HCT116 (cell line): ENCODE measurements around the gene MXRA8. TPM values are rescaled to one million over a fixed set of nuclear protein-coding genes. Genes with fewer than 3 reads are reported as not detected.

Experiments used
- ATAC-seq: fragments of 200-7000 bp; cut with Tn5 transposase; 2 replicates; pipeline ENCODE4 v1.9.1; 2020; ENCODE audit warnings: mild to moderate bottlenecking, moderate library complexity
- BruUV-seq: library from RNA; stranded (reverse); fragments of 400-500 nt; replicated peaks from 2 replicates; lab custom pipeline; 2021; lab: Mats Ljungman, UMichigan
- CTCF ChIA-PET: fragments of 300-600 bp; sonication (Branson Sonifier 250); formaldehyde crosslinking; loops from one replicate; lab custom pipeline; 2021; ENCODE audit warnings: antibody characterized with exemption; lab: Charles Lee
- POLR2A ChIA-PET: fragments of 300-600, 350-600 bp; sonication (Branson Sonifier 250); formaldehyde crosslinking; loops from one replicate; lab custom pipeline; 2021; ENCODE audit warnings: antibody characterized with exemption; lab: Charles Lee
- RAD21 ChIA-PET, 2 experiments: fragments of 300-600 bp; sonication (Branson Sonifier 250); formaldehyde crosslinking; loops; one replicate each; lab custom pipeline; 2023; ENCODE audit warnings: low total read pairs in 2 of 2; ENCODE audit not compliant: uncharacterized antibody in 2 of 2, unreplicated experiment in 2 of 2, low non-redundant PET in 1 of 2; lab: Charles Lee
- DNase-seq: peaks from one replicate; pipeline ENCODE4 v3.0.0-alpha.2; 2010; ENCODE audit warnings: low read depth, low spot score
- H2AFZ ChIP-seq: fragments of 200-600 bp; shearing (Covaris generic), sonication (generic); 2 replicates; pipeline ENCODE4 v1.6.1; 2017; ENCODE audit warnings: low read depth, mixed run types, mixed read lengths, antibody characterized with exemption, low read length; ENCODE audit not compliant: poor library complexity, severe bottlenecking
- H3K27ac ChIP-seq: 2 replicates; pipeline ENCODE4 v1.5.1; 2012; ENCODE audit warnings: low read depth, low read length
- H3K27me3 ChIP-seq: fragments of 200-600 bp; sonication (generic); 2 replicates; pipeline ENCODE4 v1.6.1; 2016; ENCODE audit warnings: mixed run types, low read length, mixed read lengths; ENCODE audit not compliant: insufficient read depth
- H3K36me3 ChIP-seq, 2 experiments: fragments of 200-500 bp in 1 of 2; fragments of 200-600 bp in 1 of 2; sonication (Bioruptor generic) in 1 of 2; sonication (generic) in 1 of 2; 2 replicates each; pipeline versions ENCODE4 v1.5.1 to v1.6.1; 2014 to 2016; ENCODE audit warnings: low read length in 2 of 2, inconsistent platforms in 1 of 2, mixed read lengths in 1 of 2, mixed run types in 1 of 2; ENCODE audit not compliant: insufficient read depth in 2 of 2, control insufficient read depth in 1 of 2
- H3K4me1 ChIP-seq, 2 experiments: fragments of 200-600 bp in 1 of 2; sonication (generic) in 1 of 2; 2 replicates each; pipeline versions ENCODE4 v1.5.1 to v1.6.1; 2012 to 2017; ENCODE audit warnings: low read length in 2 of 2, inconsistent platforms in 1 of 2, mild to moderate bottlenecking in 1 of 2, mixed read lengths in 1 of 2, mixed run types in 1 of 2, moderate library complexity in 1 of 2; ENCODE audit not compliant: insufficient read depth in 2 of 2, control insufficient read depth in 1 of 2
- H3K4me2 ChIP-seq: fragments of 200-600 bp; sonication (generic); 2 replicates; pipeline ENCODE4 v1.6.1; 2017; ENCODE audit warnings: mixed run types, low read length, mixed read lengths
- H3K4me3 ChIP-seq, 2 experiments: fragments of 200-600 bp in 1 of 2; sonication (generic) in 1 of 2; replicated peaks in 1 of 2; 2 replicates each; pipeline ENCODE4 v1.5.1; 2011 to 2016; ENCODE audit warnings: low read length in 2 of 2, control low read depth in 1 of 2, low read depth in 1 of 2, mild to moderate bottlenecking in 1 of 2, mixed read lengths in 1 of 2, mixed run types in 1 of 2
- H3K79me2 ChIP-seq: fragments of 200-600 bp; sonication (generic); 2 replicates; pipeline ENCODE4 v1.6.1; 2017; ENCODE audit warnings: mild to moderate bottlenecking, mixed run types, low read length, moderate library complexity, mixed read lengths; ENCODE audit not compliant: insufficient read depth
- H3K9ac ChIP-seq: fragments of 200-600 bp; sonication (generic); 2 replicates; pipeline ENCODE4 v1.6.1; 2016; ENCODE audit warnings: low read length, mixed read lengths
- H3K9me2 ChIP-seq: fragments of 200-600 bp; sonication (generic), shearing (Covaris generic); 2 replicates; pipeline ENCODE4 v1.6.1; 2017; ENCODE audit warnings: mixed run types, mild to moderate bottlenecking, moderate library complexity; ENCODE audit not compliant: insufficient read depth
- H3K9me3 ChIP-seq, 2 experiments: fragments of 200-500 bp in 1 of 2; fragments of 200-600 bp in 1 of 2; sonication (Bioruptor generic) in 1 of 2; sonication (generic) in 1 of 2; 2 replicates each; pipeline ENCODE4 v1.6.1; 2014 to 2017; ENCODE audit warnings: low read length in 2 of 2, mixed read lengths in 2 of 2, inconsistent platforms in 1 of 2, low read depth in 1 of 2, mild to moderate bottlenecking in 1 of 2, mixed run types in 1 of 2, moderate library complexity in 1 of 2; ENCODE audit not compliant: control insufficient read depth in 1 of 2, insufficient read depth in 1 of 2
- H4K20me1 ChIP-seq: fragments of 200-600 bp; sonication (generic), shearing (Covaris generic); 2 replicates; pipeline ENCODE4 v1.6.1; 2017; ENCODE audit warnings: mixed run types, mild to moderate bottlenecking, moderate library complexity; ENCODE audit not compliant: insufficient read depth
- ATF3 ChIP-seq: IDR thresholded peaks from 2 replicates; pipeline ENCODE4 v1.6.1; 2012
- CBX3 ChIP-seq: IDR thresholded peaks from 2 replicates; pipeline ENCODE4 v1.6.1; 2012; ENCODE audit warnings: low read depth
- CEBPB ChIP-seq: IDR thresholded peaks from 2 replicates; pipeline ENCODE4 v1.6.1; 2012; ENCODE audit warnings: low read depth
- CTCF ChIP-seq, 3 experiments: fragments of 200-600 bp in 1 of 3; sonication (generic) in 1 of 3; IDR thresholded peaks in 2 of 3; conservative IDR thresholded peaks in 1 of 3; 2 replicates each; pipeline ENCODE4 v1.5.1; 2012 to 2017; ENCODE audit warnings: low read depth in 2 of 3, low read length in 2 of 3, antibody characterized with exemption in 1 of 3, borderline replicate concordance in 1 of 3, control low read depth in 1 of 3, mild to moderate bottlenecking in 1 of 3, mixed read lengths in 1 of 3, mixed run types in 1 of 3, moderate library complexity in 1 of 3; ENCODE audit not compliant: insufficient read depth in 1 of 3
- EGR1 ChIP-seq: IDR thresholded peaks from 2 replicates; pipeline ENCODE4 v1.6.1; 2012; ENCODE audit warnings: low read depth
- ELF1 ChIP-seq: IDR thresholded peaks from 2 replicates; pipeline ENCODE4 v1.6.1; 2012; ENCODE audit warnings: low read depth, borderline replicate concordance
- FOSL1 ChIP-seq: IDR thresholded peaks from 2 replicates; pipeline ENCODE4 v1.6.1; 2012; ENCODE audit warnings: low read depth
- JUND ChIP-seq: IDR thresholded peaks from 2 replicates; pipeline ENCODE4 v1.6.1; 2012
- MAX ChIP-seq: IDR thresholded peaks from 2 replicates; pipeline ENCODE4 v1.6.1; 2012
- POLR2A ChIP-seq: IDR thresholded peaks from 2 replicates; pipeline ENCODE4 v1.7.0; 2011; ENCODE audit warnings: borderline replicate concordance; ENCODE audit not compliant: insufficient read depth, insufficient read length; ENCODE audit errors: extremely low read depth
- RAD21 ChIP-seq: IDR thresholded peaks from 2 replicates; pipeline ENCODE4 v1.6.1; 2012; ENCODE audit warnings: low read depth, mild to moderate bottlenecking
- REST ChIP-seq: IDR thresholded peaks from 2 replicates; pipeline ENCODE4 v1.6.1; 2012; ENCODE audit warnings: low read depth
- SIN3A ChIP-seq: IDR thresholded peaks from 2 replicates; pipeline ENCODE4 v1.6.1; 2012; ENCODE audit warnings: low read depth
- SRF ChIP-seq: IDR thresholded peaks from 2 replicates; pipeline ENCODE4 v1.6.1; 2012; ENCODE audit warnings: low read depth
- YY1 ChIP-seq: IDR thresholded peaks from 2 replicates; pipeline ENCODE4 v1.6.1; 2011; ENCODE audit warnings: low read length, low read depth, moderate library complexity, mild to moderate bottlenecking; ENCODE audit not compliant: insufficient replicate concordance; ENCODE audit errors: extremely low read depth
- ZFX ChIP-seq: fragments of 450-650 bp; IDR thresholded peaks from 2 replicates; pipeline ENCODE4 v1.6.1; 2017
- intact Hi-C: fragments of 100-400 bp; cut with micrococcal nuclease; formaldehyde crosslinking; loops from 2 replicates; pipeline ENCODE4 v1.10.0; 2022
- total RNA-seq: library from RNA; stranded (reverse); gene quantifications from one replicate; pipeline ENCODE4 v1.2.1, GENCODE V29; 2021; ENCODE audit not compliant: unreplicated experiment

MXRA8 gene
- total RNA-seq, 1 experiment from 2014 or later, result 0.74 TPM

GRCh38 chr1:1356796-1357401 lies 1.5 kb downstream of the MXRA8 start:
- no peaks in the 10 kb centered on the region for H3K79me2 ChIP-seq
- no peak for DNase-seq
- no TSS peak for BruUV-seq
- H3K4me1 ChIP-seq, result peaks cover 26 to 67% of the 10 kb centered on the region in 2 experiments
- H3K36me3 ChIP-seq, result no peaks in the 10 kb centered on the region
- H2AFZ ChIP-seq, result no peak overlapping the region
- no peaks in the 10 kb centered on the region for H4K20me1 ChIP-seq
- ChIA-PET RAD21 (no interaction called here), POLR2A (no interaction called here), CTCF (no interaction called here)
- no peak overlapping the region for H3K4me3 ChIP-seq
- H3K9me3 ChIP-seq, result no peaks in the 10 kb centered on the region
- no peaks in the 10 kb centered on the region for H3K9me2 ChIP-seq
- TF ChIP-seq JUND, result no peak
- H3K27me3 ChIP-seq, result no peaks in the 10 kb centered on the region
- H3K9ac ChIP-seq, result no peak overlapping the region
- intact Hi-C loops, result no loop called here
- no peak overlapping the region for H3K4me2 ChIP-seq
- no peak overlapping the region for H3K27ac ChIP-seq
- no peak for ATAC-seq

GRCh38 chr1:1356166-1356795 lies 2.1 kb downstream of the MXRA8 start:
- no peak overlapping the region for H3K4me3 ChIP-seq
- POLR2A ChIA-PET, result no interaction called here
- no peak overlapping the region for H3K27ac ChIP-seq
- no peak for TF ChIP-seq CBX3
- TF ChIP-seq RAD21, result no peak
- TF ChIP-seq EGR1, result no peak
- TF ChIP-seq JUND, result no peak
- TF ChIP-seq SIN3A, result no peak
- no peak for TF ChIP-seq ZFX
- no peak for TF ChIP-seq FOSL1
- TF ChIP-seq ELF1, result no peak
- TF ChIP-seq ATF3, result no peak
- no peak for TF ChIP-seq MAX
- no peak for TF ChIP-seq SRF
- no peak for TF ChIP-seq CEBPB
- no peak for TF ChIP-seq CTCF (IDR thresholded peaks at IDR 0.05 in 2 of 3, conservative IDR thresholded peaks at IDR 0.05 in 1 of 3; ENCODE audit: borderline replicate concordance in 1 of 3, insufficient read depth in 1 of 3, low read depth in 2 of 3, low read length in 2 of 3)
- TF ChIP-seq REST, result no peak
- TF ChIP-seq POLR2A, result no peak
- no peak for TF ChIP-seq YY1

More at GRCh38 chr1:1356166-1356795, 2.1 kb downstream of the MXRA8 start:
- no peak overlapping the region for H3K4me2 ChIP-seq
- no peaks in the 10 kb centered on the region for H3K79me2 ChIP-seq
- BruUV-seq, result no TSS peak
- H3K9me2 ChIP-seq, result no peaks in the 10 kb centered on the region
- no peak overlapping the region for H2AFZ ChIP-seq
- no peaks in the 10 kb centered on the region for H4K20me1 ChIP-seq
- no peak for ATAC-seq
- peaks cover 29 to 70% of the 10 kb centered on the region in 2 experiments for H3K4me1 ChIP-seq
- H3K9ac ChIP-seq, result no peak overlapping the region
- H3K36me3 ChIP-seq, result no peaks in the 10 kb centered on the region
- intact Hi-C loops, result no loop called here
- no peaks in the 10 kb centered on the region for H3K9me3 ChIP-seq
- no peaks in the 10 kb centered on the region for H3K27me3 ChIP-seq
- DNase-seq, result no peak
- RAD21 ChIA-PET, result no interaction called here
- CTCF ChIA-PET, result no interaction called here
